Measurements from ENCODE around the gene UMAD1.

DNA sequence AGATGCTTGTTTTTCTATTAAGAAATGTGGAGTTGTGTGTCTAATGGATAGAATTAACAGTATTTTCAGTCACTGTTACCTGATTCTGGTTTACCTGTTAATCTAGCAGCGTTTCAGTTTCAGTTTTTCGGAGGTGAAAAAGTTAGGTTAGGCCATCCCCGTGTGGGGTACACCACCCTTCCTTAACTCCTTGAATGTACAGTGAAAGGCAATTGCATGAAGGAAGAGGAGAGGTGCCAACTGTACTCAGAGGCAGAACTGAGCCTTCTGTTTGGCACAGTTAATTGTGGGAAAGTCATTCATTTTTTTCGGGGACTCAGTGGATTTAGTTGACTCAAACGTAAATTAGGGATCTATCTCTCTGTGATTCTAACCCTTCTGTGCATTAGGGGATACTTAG is 42.3 kb downstream of the UMAD1 start:
- TF ChIP-seq, protein P1, sequence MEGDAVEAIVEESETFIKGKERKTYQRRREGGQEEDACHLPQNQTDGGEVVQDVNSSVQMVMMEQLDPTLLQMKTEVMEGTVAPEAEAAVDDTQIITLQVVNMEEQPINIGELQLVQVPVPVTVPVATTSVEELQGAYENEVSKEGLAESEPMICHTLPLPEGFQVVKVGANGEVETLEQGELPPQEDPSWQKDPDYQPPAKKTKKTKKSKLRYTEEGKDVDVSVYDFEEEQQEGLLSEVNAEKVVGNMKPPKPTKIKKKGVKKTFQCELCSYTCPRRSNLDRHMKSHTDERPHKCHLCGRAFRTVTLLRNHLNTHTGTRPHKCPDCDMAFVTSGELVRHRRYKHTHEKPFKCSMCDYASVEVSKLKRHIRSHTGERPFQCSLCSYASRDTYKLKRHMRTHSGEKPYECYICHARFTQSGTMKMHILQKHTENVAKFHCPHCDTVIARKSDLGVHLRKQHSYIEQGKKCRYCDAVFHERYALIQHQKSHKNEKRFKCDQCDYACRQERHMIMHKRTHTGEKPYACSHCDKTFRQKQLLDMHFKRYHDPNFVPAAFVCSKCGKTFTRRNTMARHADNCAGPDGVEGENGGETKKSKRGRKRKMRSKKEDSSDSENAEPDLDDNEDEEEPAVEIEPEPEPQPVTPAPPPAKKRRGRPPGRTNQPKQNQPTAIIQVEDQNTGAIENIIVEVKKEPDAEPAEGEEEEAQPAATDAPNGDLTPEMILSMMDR (IDR thresholded peaks at IDR 0.05) = no peak
- TF ChIP-seq EP300 (IDR thresholded peaks at IDR 0.05) = no peak
- no peak for TF ChIP-seq POLR2A (IDR thresholded peaks at IDR 0.05)
- TF ChIP-seq POLR2AphosphoS5 (IDR thresholded peaks at IDR 0.05) = no peak

Data from sigmoid colon (tissue), 4 donors.